K562 (cell line): Measurements from ENCODE around the gene DIMT1. TPM values are rescaled to one million over a fixed set of nuclear protein-coding genes. Genes with fewer than 3 reads are reported as not detected.

Experiments
- ATAC-seq: fragments of 200-7000 bp; cut with Tn5 transposase; 3 replicates; pipeline ENCODE4 v1.9.1; 2020; ENCODE audit warnings: moderate library complexity
- BruUV-seq: library from RNA; stranded (reverse); fragments of 400-500 nt; replicated peaks from 2 replicates; lab custom pipeline; 2021; lab: Mats Ljungman, UMichigan
- CTCF ChIA-PET: fragments of 300-600 bp; formaldehyde crosslinking; extraction: SDS; loops from one replicate; lab custom pipeline; 2021; ENCODE audit warnings: low intra/inter-chr PET ratio; lab: Yijun Ruan, JAX
- POLR2A ChIA-PET: fragments of 300-600, 350-650 bp; sonication (Branson Sonifier 250); formaldehyde crosslinking; extraction: SDS; loops from one replicate; lab custom pipeline; 2021; ENCODE audit warnings: antibody characterized with exemption, inconsistent platforms; lab: Yijun Ruan, JAX
- DNase-seq, 4 experiments: peaks; one replicate each; pipeline versions ENCODE4 v3.0.0 to v3.0.0-alpha.2; 2011 to 2018; ENCODE audit warnings: low spot score in 3 of 4, mixed read lengths in 3 of 4; ENCODE audit errors: extremely low read depth in 1 of 4
- FAIRE-seq: peaks from 2 replicates; lab custom pipeline; 2011; peaks lifted over from hg19 to GRCh38; lab: Jason Lieb, UNC
- H2AFZ ChIP-seq: 2 replicates; pipeline ENCODE4 v1.6.0; 2011; ENCODE audit warnings: low read depth, low read length, control low read depth, inconsistent platforms
- H3K27ac ChIP-seq: fragments of 200-600 bp; 3 replicates; pipeline ENCODE4 v1.8.0; 2011; ENCODE audit warnings: low read depth, mild to moderate bottlenecking, control low read depth, inconsistent platforms, low read length, moderate library complexity, mixed read lengths; ENCODE audit errors: extremely low read depth
- H3K27me3 ChIP-seq, 2 experiments: fragments of 300-600 bp in 1 of 2; 2 replicates in 1 of 2; 3 replicates in 1 of 2; pipeline versions ENCODE4 v1.6.0 to v1.8.0; 2011; ENCODE audit warnings: inconsistent platforms in 2 of 2, low read length in 2 of 2, mild to moderate bottlenecking in 1 of 2, mixed read lengths in 1 of 2, moderate library complexity in 1 of 2; ENCODE audit not compliant: control insufficient read depth in 2 of 2, insufficient read depth in 2 of 2
- H3K36me3 ChIP-seq: fragments of 300-600 bp; 3 replicates; pipeline ENCODE4 v1.8.0; 2011; ENCODE audit warnings: mild to moderate bottlenecking, low read length, inconsistent platforms; ENCODE audit not compliant: control insufficient read depth, insufficient read depth
- H3K4me1 ChIP-seq, 2 experiments: fragments of 200-600 bp in 1 of 2; replicated peaks in 1 of 2; 2 replicates in 1 of 2; 3 replicates in 1 of 2; pipeline versions ENCODE4 v1.5.1 to v1.8.0; 2011; ENCODE audit warnings: inconsistent platforms in 2 of 2, low read length in 2 of 2, mild to moderate bottlenecking in 1 of 2, mixed read lengths in 1 of 2, moderate library complexity in 1 of 2; ENCODE audit not compliant: control insufficient read depth in 2 of 2, insufficient read depth in 2 of 2
- H3K4me2 ChIP-seq: 2 replicates; pipeline ENCODE4 v1.6.1; 2011; ENCODE audit warnings: low read length, control low read depth, inconsistent platforms, mixed read lengths; ENCODE audit not compliant: insufficient read depth
- H3K4me3 ChIP-seq: fragments of 200-600 bp; sonication (generic), shearing (Covaris generic); 2 replicates; pipeline ENCODE4 v1.5.1; 2016; ENCODE audit warnings: control low read depth, inconsistent platforms
- H3K79me2 ChIP-seq: fragments of 200-600 bp; 3 replicates; pipeline ENCODE4 v1.8.0; 2011; ENCODE audit warnings: low read length, inconsistent platforms; ENCODE audit not compliant: control insufficient read depth, insufficient read depth
- H3K9ac ChIP-seq, 2 experiments: 2 replicates each; pipeline versions ENCODE4 v1.6.0 to v1.6.1; 2011; ENCODE audit warnings: low read depth in 2 of 2, low read length in 2 of 2, control low read depth in 1 of 2, inconsistent platforms in 1 of 2, mild to moderate bottlenecking in 1 of 2, mixed read lengths in 1 of 2; ENCODE audit not compliant: insufficient read depth in 1 of 2
- H3K9me1 ChIP-seq: one replicate; pipeline ENCODE4 v1.6.0; 2011; ENCODE audit warnings: inconsistent platforms, mild to moderate bottlenecking, low read length, moderate library complexity; ENCODE audit not compliant: control insufficient read depth, insufficient read depth
- H3K9me3 ChIP-seq: replicated peaks from 2 replicates; pipeline ENCODE4 v1.5.1; 2011; ENCODE audit warnings: low read depth, low read length, inconsistent platforms; ENCODE audit not compliant: control insufficient read depth, insufficient read depth
- H4K20me1 ChIP-seq: replicated peaks from 2 replicates; pipeline ENCODE4 v1.6.1; 2011; ENCODE audit warnings: low read length, inconsistent platforms, mixed read lengths; ENCODE audit not compliant: control insufficient read depth, insufficient read depth
- JUNB ChIP-seq: fragments of 450-650 bp; formaldehyde crosslinking; conservative IDR thresholded peaks from 2 replicates; pipeline ENCODE4 v1.4.0; 2020; ENCODE audit warnings: mild to moderate bottlenecking
- SOX6 ChIP-seq: fragments of 450-650 bp; IDR thresholded peaks from 2 replicates; pipeline ENCODE4 v1.6.1; 2014; ENCODE audit warnings: mild to moderate bottlenecking
- TEAD4 ChIP-seq, 2 experiments: sonication (generic) in 1 of 2; formaldehyde crosslinking in 1 of 2; IDR thresholded peaks; 2 replicates each; pipeline versions ENCODE4 v1.6.1 to v1.8.0; 2012 to 2022; ENCODE audit warnings: borderline replicate concordance in 1 of 2, inconsistent platforms in 1 of 2, low read length in 1 of 2, mild to moderate bottlenecking in 1 of 2, missing genetic modification reagents in 1 of 2
- ZNF766 ChIP-seq: fragments of 200-800 bp; sonication (Bioruptor generic); conservative IDR thresholded peaks from 2 replicates; pipeline ENCODE4 v1.6.1; 2016; ENCODE audit warnings: missing genetic modification characterization, missing compliant biosample characterization
- WGBS: fragments of 100-300 bp; shearing (Covaris generic); methylation state at CpG from one replicate; pipeline ENCODE4 v1.1.6; 2016; ENCODE audit warnings: low coverage, mixed read lengths; ENCODE audit not compliant: insufficient coverage; ENCODE audit errors: missing lambda C conversion rate; 5-methylcytosine and 5-hydroxymethylcytosine counted together
- in situ Hi-C: fragments of 300-500 bp; cut with MboI; formaldehyde crosslinking; loops from 4 replicates; pipeline ENCODE4 v1.15.0; 2018; ENCODE audit warnings: inconsistent platforms, mixed read lengths
- intact Hi-C: fragments of 100-400 bp; cut with micrococcal nuclease; formaldehyde crosslinking; loops from 2 replicates; pipeline ENCODE4 v1.14.2; 2022
- polyA plus RNA-seq, 8 experiments: library from polyadenylated mRNA; depleted of rRNA in 4 of 8; stranded (reverse) in 5 of 8; unstranded in 3 of 8; fragments of >200 nt; fragmentation: Nextera tagmentation in 2 of 8; fragmentation: Illumina TruSeq in 1 of 8; extraction: Ambion mirVana in 2 of 8; extraction: Trizol in 1 of 8; gene quantifications; 2 replicates each; pipeline versions ENCODE4 v1.2.1 to v1.2.3, GENCODE V29; 2011 to 2014; ENCODE audit warnings: inconsistent platforms in 1 of 8, missing spikeins in 1 of 8
- total RNA-seq, 7 experiments: library from RNA; depleted of rRNA in 6 of 7; stranded (reverse); fragments of >200 nt in 6 of 7; fragmentation: Illumina TruSeq in 2 of 7; extraction: Trizol in 2 of 7; gene quantifications; 2 replicates each; pipeline versions ENCODE4 v1.2.1 to v1.2.3, GENCODE V29; 2011 to 2021; ENCODE audit warnings: low replicate concordance in 1 of 7
- TF ChIP-seq, protein P1 (sequence below): fragments of 450-650 bp; IDR thresholded peaks from 2 replicates; pipeline ENCODE4 v1.6.1; 2016; ENCODE audit warnings: low read depth, mild to moderate bottlenecking, moderate library complexity
- TF ChIP-seq, protein P2 (sequence below): fragments of 200-400 bp; formaldehyde crosslinking; IDR thresholded peaks from 2 replicates; pipeline ENCODE4 v1.6.1; 2017; ENCODE audit warnings: mild to moderate bottlenecking, low read depth, low read length, moderate library complexity
- TF ChIP-seq, protein P3 (sequence below): sonication (generic); formaldehyde crosslinking; IDR thresholded peaks from 2 replicates; pipeline ENCODE4 v1.8.0; 2023; ENCODE audit warnings: mild to moderate bottlenecking, missing genetic modification reagents
- TF ChIP-seq, protein P4 (sequence below): fragments of 450-650 bp; formaldehyde crosslinking; IDR thresholded peaks from 2 replicates; pipeline ENCODE4 v1.4.0; 2020; ENCODE audit warnings: mild to moderate bottlenecking, mixed read lengths
- TF ChIP-seq, protein P5 (sequence below): fragments of 250-450 bp; sonication (Bioruptor Pico); IDR thresholded peaks from 2 replicates; pipeline ENCODE4 v1.5.0; 2021

Gene DIMT1
- total and polyA plus RNA-seq, 9 of the 15 experiments (the other 6 are each of a cell fraction or from before 2014, with no cell fraction given), result 28.9 to 85.3 (median 54.1) TPM

DNA sequence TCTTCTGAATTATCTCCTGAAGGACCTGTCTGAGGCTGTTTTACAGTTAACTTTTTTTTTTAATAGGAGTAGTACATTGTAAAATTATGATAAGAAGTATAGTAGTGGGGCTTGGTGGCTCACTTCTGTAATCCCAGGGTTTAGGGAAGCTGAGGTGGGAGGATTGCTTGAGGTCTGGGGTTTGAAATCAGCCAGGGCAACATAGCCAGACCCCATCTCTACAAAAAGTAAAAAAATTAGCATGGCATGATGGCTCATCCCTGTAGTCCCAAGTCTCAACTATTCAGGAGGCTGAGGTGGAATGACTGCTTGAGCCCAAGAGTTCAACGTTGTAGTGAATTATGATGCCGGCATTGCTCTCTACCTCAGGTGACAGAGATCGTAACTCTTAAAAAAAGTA, 15.9 kb upstream of the DIMT1 start (continued):
- TF ChIP-seq, protein P1, sequence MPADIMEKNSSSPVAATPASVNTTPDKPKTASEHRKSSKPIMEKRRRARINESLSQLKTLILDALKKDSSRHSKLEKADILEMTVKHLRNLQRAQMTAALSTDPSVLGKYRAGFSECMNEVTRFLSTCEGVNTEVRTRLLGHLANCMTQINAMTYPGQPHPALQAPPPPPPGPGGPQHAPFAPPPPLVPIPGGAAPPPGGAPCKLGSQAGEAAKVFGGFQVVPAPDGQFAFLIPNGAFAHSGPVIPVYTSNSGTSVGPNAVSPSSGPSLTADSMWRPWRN, result no peak
- TF ChIP-seq, protein P2, sequence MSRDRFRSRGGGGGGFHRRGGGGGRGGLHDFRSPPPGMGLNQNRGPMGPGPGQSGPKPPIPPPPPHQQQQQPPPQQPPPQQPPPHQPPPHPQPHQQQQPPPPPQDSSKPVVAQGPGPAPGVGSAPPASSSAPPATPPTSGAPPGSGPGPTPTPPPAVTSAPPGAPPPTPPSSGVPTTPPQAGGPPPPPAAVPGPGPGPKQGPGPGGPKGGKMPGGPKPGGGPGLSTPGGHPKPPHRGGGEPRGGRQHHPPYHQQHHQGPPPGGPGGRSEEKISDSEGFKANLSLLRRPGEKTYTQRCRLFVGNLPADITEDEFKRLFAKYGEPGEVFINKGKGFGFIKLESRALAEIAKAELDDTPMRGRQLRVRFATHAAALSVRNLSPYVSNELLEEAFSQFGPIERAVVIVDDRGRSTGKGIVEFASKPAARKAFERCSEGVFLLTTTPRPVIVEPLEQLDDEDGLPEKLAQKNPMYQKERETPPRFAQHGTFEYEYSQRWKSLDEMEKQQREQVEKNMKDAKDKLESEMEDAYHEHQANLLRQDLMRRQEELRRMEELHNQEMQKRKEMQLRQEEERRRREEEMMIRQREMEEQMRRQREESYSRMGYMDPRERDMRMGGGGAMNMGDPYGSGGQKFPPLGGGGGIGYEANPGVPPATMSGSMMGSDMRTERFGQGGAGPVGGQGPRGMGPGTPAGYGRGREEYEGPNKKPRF, result no peak
- TF ChIP-seq, all 486 proteins: peak for 2

DNA sequence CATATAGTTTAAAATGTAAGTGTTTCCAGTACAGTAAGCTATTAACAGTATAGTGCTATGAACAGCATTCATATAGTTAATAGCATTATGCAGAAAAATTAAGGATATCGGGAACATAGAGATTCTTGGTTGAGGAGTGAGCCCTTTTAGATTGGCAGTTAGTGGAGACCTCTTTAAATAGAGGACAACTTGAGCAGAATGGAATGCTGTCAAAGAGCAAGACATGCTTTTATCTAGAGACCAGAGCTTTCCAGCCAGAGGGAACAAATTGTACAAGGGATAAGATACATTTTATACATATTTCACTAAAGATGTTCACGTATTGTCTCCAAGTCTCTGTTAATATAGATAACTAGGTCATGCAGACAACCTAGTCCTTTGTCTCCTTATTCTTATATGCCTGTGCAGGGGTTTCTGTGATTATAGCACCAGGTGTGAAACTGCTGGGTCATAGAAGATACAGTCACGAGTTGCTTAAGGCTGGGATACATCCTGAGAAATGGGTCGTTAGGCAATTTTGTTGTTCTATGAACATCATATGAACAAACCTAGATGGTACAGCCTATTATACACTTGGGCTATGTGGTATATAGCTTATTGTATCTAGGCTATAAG, 14.9 kb upstream of the DIMT1 start:
- ChIA-PET CTCF (no interaction called here), POLR2A (interaction anchor here (1.6 to 3.1 kb wide), 3 partner anchors 9 to 14 kb away, joined by 6 to 16 read pairs (median 14); partner anchors contain the start of gene DIMT1)
- H3K9ac ChIP-seq, result peak overlapping the region in 1 of 2 experiments; percentile 6; a peak in 1 of 4 replicates
- peaks cover 45% of the 10 kb centered on the region; the same call in 2 of the 3 replicates for H3K36me3 ChIP-seq
- ATAC-seq, result peak; percentile 11
- H3K4me2 ChIP-seq, result no peak overlapping the region; the same call in 1 of the 2 replicates
- H3K9me1 ChIP-seq, result no peaks in the 10 kb centered on the region
- H3K4me1 ChIP-seq, result peaks cover 36 to 65% of the 10 kb centered on the region in 2 experiments
- intact Hi-C loops, result no loop called here
- 29% methylated on average over 4 of the region's 4 CpGs for WGBS
- no peak overlapping the region for H2AFZ ChIP-seq
- in situ Hi-C loops, result no loop called here
- peaks cover 100% of the 10 kb centered on the region for H3K79me2 ChIP-seq
- no peaks in the 10 kb centered on the region; a peak in 1 of 5 replicates for H3K27me3 ChIP-seq
- H3K27ac ChIP-seq, result peak overlapping the region; percentile 25; the same call in 2 of the 3 replicates
- no TSS peak for BruUV-seq
- H4K20me1 ChIP-seq, result no peaks in the 10 kb centered on the region
- no peaks in the 10 kb centered on the region for H3K9me3 ChIP-seq
- FAIRE-seq, result no peak
- peak in 1 of 4 experiments; percentile 40 for DNase-seq
- no peak overlapping the region for H3K4me3 ChIP-seq
- TF ChIP-seq, protein P3, sequence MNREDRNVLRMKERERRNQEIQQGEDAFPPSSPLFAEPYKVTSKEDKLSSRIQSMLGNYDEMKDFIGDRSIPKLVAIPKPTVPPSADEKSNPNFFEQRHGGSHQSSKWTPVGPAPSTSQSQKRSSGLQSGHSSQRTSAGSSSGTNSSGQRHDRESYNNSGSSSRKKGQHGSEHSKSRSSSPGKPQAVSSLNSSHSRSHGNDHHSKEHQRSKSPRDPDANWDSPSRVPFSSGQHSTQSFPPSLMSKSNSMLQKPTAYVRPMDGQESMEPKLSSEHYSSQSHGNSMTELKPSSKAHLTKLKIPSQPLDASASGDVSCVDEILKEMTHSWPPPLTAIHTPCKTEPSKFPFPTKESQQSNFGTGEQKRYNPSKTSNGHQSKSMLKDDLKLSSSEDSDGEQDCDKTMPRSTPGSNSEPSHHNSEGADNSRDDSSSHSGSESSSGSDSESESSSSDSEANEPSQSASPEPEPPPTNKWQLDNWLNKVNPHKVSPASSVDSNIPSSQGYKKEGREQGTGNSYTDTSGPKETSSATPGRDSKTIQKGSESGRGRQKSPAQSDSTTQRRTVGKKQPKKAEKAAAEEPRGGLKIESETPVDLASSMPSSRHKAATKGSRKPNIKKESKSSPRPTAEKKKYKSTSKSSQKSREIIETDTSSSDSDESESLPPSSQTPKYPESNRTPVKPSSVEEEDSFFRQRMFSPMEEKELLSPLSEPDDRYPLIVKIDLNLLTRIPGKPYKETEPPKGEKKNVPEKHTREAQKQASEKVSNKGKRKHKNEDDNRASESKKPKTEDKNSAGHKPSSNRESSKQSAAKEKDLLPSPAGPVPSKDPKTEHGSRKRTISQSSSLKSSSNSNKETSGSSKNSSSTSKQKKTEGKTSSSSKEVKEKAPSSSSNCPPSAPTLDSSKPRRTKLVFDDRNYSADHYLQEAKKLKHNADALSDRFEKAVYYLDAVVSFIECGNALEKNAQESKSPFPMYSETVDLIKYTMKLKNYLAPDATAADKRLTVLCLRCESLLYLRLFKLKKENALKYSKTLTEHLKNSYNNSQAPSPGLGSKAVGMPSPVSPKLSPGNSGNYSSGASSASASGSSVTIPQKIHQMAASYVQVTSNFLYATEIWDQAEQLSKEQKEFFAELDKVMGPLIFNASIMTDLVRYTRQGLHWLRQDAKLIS (CRISPR knock-in tag), result no peak
- TF ChIP-seq TEAD4 (IDR thresholded peaks at IDR 0.05; ENCODE audit: low read length) (0 out of 2 replicates have a peak, but pooled peaks have one; percentile 23), TEAD4 (CRISPR knock-in tag; IDR thresholded peaks at IDR 0.05; ENCODE audit: borderline replicate concordance) (no peak), JUNB (CRISPR knock-in tag) (no peak), SOX6 (peak; percentile 47; the same call in 1 of the 2 replicates), ZNF766 (CRISPR knock-in tag) (no peak)
- TF ChIP-seq, protein P4, sequence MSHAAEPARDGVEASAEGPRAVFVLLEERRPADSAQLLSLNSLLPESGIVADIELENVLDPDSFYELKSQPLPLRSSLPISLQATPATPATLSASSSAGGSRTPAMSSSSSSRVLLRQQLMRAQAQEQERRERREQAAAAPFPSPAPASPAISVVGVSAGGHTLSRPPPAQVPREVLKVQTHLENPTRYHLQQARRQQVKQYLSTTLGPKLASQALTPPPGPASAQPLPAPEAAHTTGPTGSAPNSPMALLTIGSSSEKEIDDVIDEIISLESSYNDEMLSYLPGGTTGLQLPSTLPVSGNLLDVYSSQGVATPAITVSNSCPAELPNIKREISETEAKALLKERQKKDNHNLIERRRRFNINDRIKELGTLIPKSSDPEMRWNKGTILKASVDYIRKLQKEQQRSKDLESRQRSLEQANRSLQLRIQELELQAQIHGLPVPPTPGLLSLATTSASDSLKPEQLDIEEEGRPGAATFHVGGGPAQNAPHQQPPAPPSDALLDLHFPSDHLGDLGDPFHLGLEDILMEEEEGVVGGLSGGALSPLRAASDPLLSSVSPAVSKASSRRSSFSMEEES, result peak; percentile 9; the same call in 1 of the 2 replicates
- TF ChIP-seq, protein P5, sequence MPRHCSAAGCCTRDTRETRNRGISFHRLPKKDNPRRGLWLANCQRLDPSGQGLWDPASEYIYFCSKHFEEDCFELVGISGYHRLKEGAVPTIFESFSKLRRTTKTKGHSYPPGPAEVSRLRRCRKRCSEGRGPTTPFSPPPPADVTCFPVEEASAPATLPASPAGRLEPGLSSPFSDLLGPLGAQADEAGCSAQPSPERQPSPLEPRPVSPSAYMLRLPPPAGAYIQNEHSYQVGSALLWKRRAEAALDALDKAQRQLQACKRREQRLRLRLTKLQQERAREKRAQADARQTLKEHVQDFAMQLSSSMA (CRISPR knock-in tag), result no peak
